Calu3 (cell line): Measurements from ENCODE around the gene NT5C. TPM values are rescaled to one million over a fixed set of nuclear protein-coding genes. Genes with fewer than 3 reads are reported as not detected.

Experiments
- BruUV-seq: library from RNA; stranded (reverse); fragments of 400-500 nt; replicated peaks from 2 replicates; lab custom pipeline; 2021; lab: Mats Ljungman, UMichigan
- CTCF ChIA-PET: fragments of 300-600 bp; sonication (Branson Sonifier 250); formaldehyde crosslinking; loops from one replicate; lab custom pipeline; 2022; ENCODE audit warnings: antibody characterized with exemption; lab: Charles Lee
- DNase-seq: peaks from one replicate; pipeline ENCODE4 v3.0.0; 2022
- H3K27ac Mint-ChIP-seq: one replicate; pipeline ENCODE4 v1.8.0; 2022; ENCODE audit warnings: mixed read lengths; ENCODE audit not compliant: unreplicated experiment
- H3K27me3 Mint-ChIP-seq: one replicate; pipeline ENCODE4 v1.8.0; 2022; ENCODE audit warnings: mixed read lengths; ENCODE audit not compliant: unreplicated experiment
- H3K36me3 Mint-ChIP-seq: one replicate; pipeline ENCODE4 v1.8.0; 2022; ENCODE audit warnings: mild to moderate bottlenecking, moderate library complexity, mixed read lengths; ENCODE audit not compliant: insufficient read depth, unreplicated experiment
- H3K4me1 Mint-ChIP-seq: one replicate; pipeline ENCODE4 v1.8.0; 2022; ENCODE audit warnings: mild to moderate bottlenecking, low read depth, mixed read lengths; ENCODE audit not compliant: unreplicated experiment
- H3K4me3 Mint-ChIP-seq: one replicate; pipeline ENCODE4 v1.8.0; 2022; ENCODE audit warnings: mild to moderate bottlenecking, low read depth, moderate library complexity, mixed read lengths; ENCODE audit not compliant: unreplicated experiment
- H3K9me3 Mint-ChIP-seq: one replicate; pipeline ENCODE4 v1.8.0; 2022; ENCODE audit warnings: low read depth, mixed read lengths; ENCODE audit not compliant: unreplicated experiment
- CTCF ChIP-seq: fragments of 200-600 bp; IDR thresholded peaks from one replicate; pipeline ENCODE4 v1.8.0; 2022; ENCODE audit warnings: antibody characterized with exemption; ENCODE audit not compliant: unreplicated experiment
- intact Hi-C: fragments of 100-400 bp; cut with micrococcal nuclease; formaldehyde crosslinking; loops from one replicate; pipeline ENCODE4 v1.10.0; 2022; ENCODE audit not compliant: unreplicated experiment
- total RNA-seq: library from RNA; stranded (reverse); gene quantifications from 2 replicates; pipeline ENCODE4 v1.2.3, GENCODE V29; 2022

NT5C gene
- total RNA-seq, 1 experiment from 2014 or later: 56.6 TPM

GRCh38 chr17:75087182-75087557, 44.4 kb downstream of the NT5C start:
- H3K4me1 Mint-ChIP-seq: peaks cover 65% of the 10 kb centered on the region
- peaks cover 70% of the 10 kb centered on the region for H3K36me3 Mint-ChIP-seq
- intact Hi-C loops: no loop called here
- TSS peak; percentile 42 for BruUV-seq
- no peaks in the 10 kb centered on the region for H3K9me3 Mint-ChIP-seq
- no peak for DNase-seq
- H3K27me3 Mint-ChIP-seq: no peaks in the 10 kb centered on the region
- H3K27ac Mint-ChIP-seq: peak overlapping the region; percentile 90
- no peak for TF ChIP-seq CTCF
- CTCF ChIA-PET: interaction anchor here (1.0 to 2.5 kb wide), 4 partner anchors 8 to 27 kb away, joined by 3 to 17 read pairs (median 4); no protein-coding TSS in a partner anchor
- peak overlapping the region; percentile 78 for H3K4me3 Mint-ChIP-seq

GRCh38 chr17:75086496-75087181, 44.9 kb downstream of the NT5C start:
- no peaks in the 10 kb centered on the region for H3K27me3 Mint-ChIP-seq
- intact Hi-C loops: no loop called here
- DNase-seq: no peak
- H3K4me3 Mint-ChIP-seq: peak overlapping the region; percentile 78
- TF ChIP-seq CTCF: no peak
- BruUV-seq: no TSS peak
- H3K36me3 Mint-ChIP-seq: peaks cover 65% of the 10 kb centered on the region
- no peaks in the 10 kb centered on the region for H3K9me3 Mint-ChIP-seq
- CTCF ChIA-PET: interaction anchor here (1.0 kb wide), 1 partner anchor 27 kb away, joined by 3 read pairs; no protein-coding TSS in a partner anchor
- H3K27ac Mint-ChIP-seq: peak overlapping the region; percentile 90
- H3K4me1 Mint-ChIP-seq: peaks cover 65% of the 10 kb centered on the region

DNA sequence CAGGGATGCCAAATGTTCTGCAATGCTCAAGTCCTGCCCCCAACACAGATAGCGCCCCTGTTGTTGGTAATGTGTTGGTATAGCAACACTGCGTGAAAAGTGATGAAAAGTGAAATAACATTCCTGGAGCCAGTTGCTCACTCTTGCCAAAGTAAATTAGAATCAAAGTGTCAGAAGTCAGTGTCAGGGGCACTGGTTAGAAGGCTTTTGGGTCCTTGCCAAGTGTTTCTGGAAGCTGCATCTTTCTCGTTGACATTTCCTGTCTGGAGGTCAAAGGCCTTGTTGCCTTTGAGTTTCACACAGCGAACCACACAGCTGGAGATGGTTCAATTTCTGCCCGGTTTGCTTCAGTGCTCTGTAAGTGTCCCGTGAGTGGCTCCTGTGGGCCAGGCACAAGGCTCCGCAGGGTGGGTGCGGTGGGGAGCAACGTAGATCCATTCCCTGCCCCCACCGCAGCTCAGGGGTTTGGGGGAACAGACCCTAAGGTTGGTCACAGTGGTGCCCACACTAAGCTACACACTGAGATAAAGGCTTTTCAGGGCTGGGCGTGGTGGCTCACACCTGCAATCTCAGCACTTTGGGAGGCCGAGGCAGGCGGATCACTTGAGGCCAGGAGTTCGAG, 47.4 kb downstream of the NT5C start:
- H3K9me3 Mint-ChIP-seq: no peaks in the 10 kb centered on the region
- H3K36me3 Mint-ChIP-seq: peaks cover 47% of the 10 kb centered on the region
- TF ChIP-seq CTCF: no peak
- no peak for DNase-seq
- H3K27me3 Mint-ChIP-seq: no peaks in the 10 kb centered on the region
- CTCF ChIA-PET: interaction anchor here (0.9 to 1.6 kb wide), 2 partner anchors 12 to 14 kb away, joined by 4 to 5 read pairs; no protein-coding TSS in a partner anchor
- H3K27ac Mint-ChIP-seq: peak overlapping the region; percentile 50
- BruUV-seq: no TSS peak
- H3K4me3 Mint-ChIP-seq: no peak overlapping the region
- intact Hi-C loops: no loop called here
- H3K4me1 Mint-ChIP-seq: peaks cover 44% of the 10 kb centered on the region

DNA sequence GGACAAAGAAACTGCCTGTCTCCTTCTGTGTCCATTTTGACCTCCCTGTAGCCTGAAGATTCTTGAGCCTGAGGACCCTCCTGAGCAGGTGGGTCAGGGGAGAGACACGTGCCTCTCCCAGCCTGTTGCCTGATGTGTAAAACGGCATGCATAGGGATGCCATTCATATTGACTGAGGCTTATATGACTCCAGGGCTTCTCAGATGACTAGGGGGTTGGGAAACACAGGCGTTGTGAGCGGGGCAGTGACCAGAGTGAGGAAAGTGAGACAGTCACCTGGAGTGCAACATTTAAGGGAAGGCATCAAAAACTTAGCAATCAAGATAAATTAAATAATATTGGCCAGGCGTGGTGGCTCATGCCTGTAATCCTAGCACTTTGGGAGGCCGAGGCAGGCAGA, 48.9 kb downstream of the NT5C start:
- Mint-ChIP-seq H3K27ac (peak overlapping the region; percentile 53), H3K36me3 (peaks cover 38% of the 10 kb centered on the region), H3K4me3 (no peak overlapping the region), H3K27me3 (no peaks in the 10 kb centered on the region), H3K4me1 (peaks cover 48% of the 10 kb centered on the region), H3K9me3 (no peaks in the 10 kb centered on the region)
- CTCF ChIA-PET: no interaction called here
- intact Hi-C loops: no loop called here
- no TSS peak for BruUV-seq
- TF ChIP-seq CTCF: no peak
- DNase-seq: no peak
